Stomach smooth muscle (tissue), 2 donors: ENCODE results near the gene ITPR3.
"Not testable (repeated sequence)": the region's sequence is repeated elsewhere in the genome, so short reads cannot be mapped to it uniquely, and the experiment has no call there.

Experiments
- H3K27ac ChIP-seq: one replicate; pipeline ENCODE4 v1.7.0; 2013; ENCODE audit warnings: mild to moderate bottlenecking, low read length, inconsistent platforms
- H3K27me3 ChIP-seq, 2 donors: one replicate each; pipeline ENCODE4 v1.7.0; 2013; ENCODE audit warnings: low read length in 2 of 2; ENCODE audit not compliant: insufficient read depth in 2 of 2, control insufficient read depth in 1 of 2
- H3K36me3 ChIP-seq, 2 donors: one replicate each; pipeline ENCODE4 v1.7.0; 2013; ENCODE audit warnings: low read length in 2 of 2; ENCODE audit not compliant: control insufficient read depth in 2 of 2, insufficient read depth in 2 of 2
- H3K4me1 ChIP-seq: one replicate; pipeline ENCODE4 v1.7.0; 2013; ENCODE audit warnings: low read length; ENCODE audit not compliant: control insufficient read depth, insufficient read depth
- H3K4me3 ChIP-seq, 2 donors: one replicate each; pipeline ENCODE4 v1.7.0; 2013; ENCODE audit warnings: low read length in 2 of 2
- H3K9ac ChIP-seq, 2 donors: one replicate each; pipeline ENCODE4 v1.7.0; 2013; ENCODE audit warnings: low read length in 2 of 2, mild to moderate bottlenecking in 1 of 2
- H3K9me3 ChIP-seq, 2 donors: one replicate each; pipeline ENCODE4 v1.7.0; 2013; ENCODE audit warnings: low read length in 2 of 2; ENCODE audit not compliant: control insufficient read depth in 2 of 2
- donor health status: healthy.
- donor health status: Pancreatic carcinoma.

The ITPR3 gene

GRCh38 chr6:33631521-33631920, 10.4 kb downstream of the ITPR3 start:
- not testable (repeated sequence) for H3K27ac ChIP-seq, H3K4me3 ChIP-seq, H3K9me3 ChIP-seq, H3K36me3 ChIP-seq, H3K9ac ChIP-seq
- Histone ChIP-seq H3K27me3 (peaks cover 13 to 19% of the 10 kb centered on the region in 2 donors), H3K4me1 (peaks cover 26% of the 10 kb centered on the region)

GRCh38 chr6:33631971-33632557, 10.9 kb downstream of the ITPR3 start:
- no peaks in the 10 kb centered on the region for H3K9me3 ChIP-seq
- peaks cover 13 to 19% of the 10 kb centered on the region in 2 donors for H3K27me3 ChIP-seq
- H3K4me1 ChIP-seq = peaks cover 26% of the 10 kb centered on the region
- H3K36me3 ChIP-seq = no peaks in the 10 kb centered on the region
- H3K4me3 ChIP-seq = no peak overlapping the region
- no peak overlapping the region for H3K27ac ChIP-seq
- no peak overlapping the region for H3K9ac ChIP-seq

DNA sequence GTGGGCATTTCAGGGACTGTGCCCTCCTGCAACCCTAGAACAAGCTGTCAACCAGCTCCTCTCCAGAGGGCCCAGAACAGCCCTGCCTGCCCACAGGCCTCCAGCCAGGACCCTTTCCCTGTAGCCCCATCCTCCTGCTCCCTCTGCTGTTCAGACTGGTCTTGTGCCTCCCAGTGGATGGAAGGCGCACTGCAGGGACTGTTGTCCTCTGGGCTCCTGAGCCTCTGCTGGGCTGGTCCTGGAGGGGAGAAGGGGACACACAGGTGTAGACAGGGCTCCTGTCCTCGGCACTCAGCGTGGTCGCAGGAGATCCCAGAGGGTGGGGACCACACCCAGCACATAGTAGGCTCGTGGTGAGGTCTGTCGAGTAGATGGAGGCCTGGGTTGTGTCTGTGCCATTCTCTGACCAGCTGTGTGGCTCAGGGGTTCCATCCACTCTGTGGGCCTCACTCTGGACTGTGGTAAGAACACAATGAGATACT, 11.5 kb downstream of the ITPR3 start:
- no peaks in the 10 kb centered on the region for H3K36me3 ChIP-seq
- no peak overlapping the region for H3K27ac ChIP-seq
- peaks cover 13 to 19% of the 10 kb centered on the region in 2 donors for H3K27me3 ChIP-seq
- no peak overlapping the region for H3K9ac ChIP-seq
- H3K9me3 ChIP-seq = no peaks in the 10 kb centered on the region
- no peak overlapping the region for H3K4me3 ChIP-seq
- peaks cover 26% of the 10 kb centered on the region for H3K4me1 ChIP-seq

DNA sequence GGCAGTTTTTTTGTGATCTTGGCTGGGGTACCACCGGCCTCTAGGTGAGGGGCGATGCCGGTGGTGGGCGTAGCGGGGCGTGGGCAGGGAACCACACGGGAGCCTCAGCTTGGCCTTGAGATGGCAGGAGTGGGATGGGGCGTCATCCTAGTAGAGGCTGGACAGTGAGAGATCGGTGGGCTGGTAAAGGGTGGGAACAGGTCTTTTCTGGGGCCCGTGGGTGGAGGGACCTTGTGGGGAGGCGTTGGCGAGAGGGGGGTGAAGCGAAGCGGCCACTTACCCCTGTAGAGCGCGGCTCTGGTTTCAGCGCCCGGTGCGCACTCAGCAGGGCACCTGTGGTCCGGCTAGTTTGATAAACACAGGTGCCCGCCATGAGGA, 12.0 kb downstream of the ITPR3 start:
- Histone ChIP-seq H3K27ac (no peak overlapping the region), H3K4me1 (peaks cover 26% of the 10 kb centered on the region), H3K9ac (no peak overlapping the region), H3K9me3 (no peaks in the 10 kb centered on the region), H3K4me3 (peak overlapping the region in 1 of 2 donors; percentile 60), H3K36me3 (no peaks in the 10 kb centered on the region), H3K27me3 (peaks cover 13 to 19% of the 10 kb centered on the region in 2 donors)

DNA sequence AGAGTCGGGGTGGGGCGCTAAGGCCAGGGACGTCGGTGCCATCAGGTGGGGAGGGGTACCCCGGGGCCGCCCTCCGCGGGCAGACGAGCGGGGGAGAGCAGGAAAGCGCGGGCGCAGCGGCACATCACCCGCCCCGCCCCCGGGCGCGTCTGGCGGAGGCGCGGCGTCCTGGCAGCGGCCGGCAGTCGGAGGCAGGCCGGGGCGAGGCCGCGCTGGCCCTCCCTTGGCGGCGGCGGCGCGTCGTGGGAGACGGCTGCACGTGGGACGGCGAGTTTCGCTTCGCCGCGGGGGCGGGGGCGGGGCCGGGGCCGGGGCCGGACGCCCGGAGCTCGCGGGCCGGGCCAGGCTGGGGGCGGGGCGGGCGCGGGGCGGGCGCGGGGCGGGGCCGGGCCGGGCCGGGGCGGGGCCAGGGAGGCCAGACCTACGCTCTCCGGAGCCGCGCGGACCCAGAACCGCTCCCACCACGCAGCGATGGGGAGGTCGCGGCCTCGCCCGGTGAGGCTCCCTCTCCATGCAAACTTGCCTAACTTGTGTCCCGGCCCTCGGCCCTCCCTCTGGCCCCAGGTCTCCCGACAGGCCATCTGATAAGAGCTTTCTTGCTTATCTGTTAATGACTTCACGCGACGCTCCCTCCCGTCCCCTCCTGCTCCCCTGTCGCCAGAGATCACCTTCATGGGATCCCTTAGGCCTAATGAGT, 12.5 kb downstream of the ITPR3 start:
- Histone ChIP-seq H3K4me3 (peak overlapping the region; percentile 67 to 70), H3K27ac (no peak overlapping the region)

DNA sequence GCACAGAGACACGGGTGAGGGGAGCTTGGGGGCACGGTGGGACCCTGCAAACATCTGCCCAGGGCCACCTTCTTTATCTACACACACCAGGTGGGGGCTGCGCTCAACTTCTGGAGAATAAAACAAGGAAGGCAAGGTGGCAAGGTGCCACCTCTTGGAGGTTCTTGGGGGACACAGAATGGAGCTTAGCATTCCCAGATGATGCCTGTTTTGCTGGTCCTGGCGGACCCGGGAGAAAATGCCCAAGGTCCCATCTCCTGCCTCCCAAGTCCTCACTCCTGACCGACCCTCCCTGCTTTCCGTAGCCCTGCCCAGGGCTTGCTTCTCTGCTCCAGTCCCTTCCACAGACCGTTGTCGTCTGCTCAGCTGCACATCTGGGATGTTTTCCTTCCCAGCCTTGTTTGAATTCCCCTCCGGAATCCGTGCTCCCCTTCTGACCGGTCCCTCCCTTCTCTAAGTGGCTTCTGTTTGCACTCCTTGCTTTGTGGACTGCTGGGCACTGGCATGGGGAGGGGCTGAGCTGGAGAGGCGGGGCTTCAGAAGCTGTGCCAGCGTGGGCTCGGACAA, 13.1 kb downstream of the ITPR3 start:
- Histone ChIP-seq H3K9ac (no peak overlapping the region), H3K36me3 (no peaks in the 10 kb centered on the region), H3K27me3 (peaks cover 7 to 17% of the 10 kb centered on the region in 2 donors), H3K4me1 (peaks cover 23% of the 10 kb centered on the region), H3K4me3 (peak overlapping the region; percentile 67 to 70), H3K27ac (no peak overlapping the region), H3K9me3 (no peaks in the 10 kb centered on the region)

More for the DNA sequence above, 12.5 kb downstream of the ITPR3 start:
- Histone ChIP-seq H3K9ac (no peak overlapping the region), H3K9me3 (no peaks in the 10 kb centered on the region), H3K36me3 (no peaks in the 10 kb centered on the region), H3K27me3 (peaks cover 8 to 17% of the 10 kb centered on the region in 2 donors), H3K4me1 (peaks cover 23% of the 10 kb centered on the region)

DNA sequence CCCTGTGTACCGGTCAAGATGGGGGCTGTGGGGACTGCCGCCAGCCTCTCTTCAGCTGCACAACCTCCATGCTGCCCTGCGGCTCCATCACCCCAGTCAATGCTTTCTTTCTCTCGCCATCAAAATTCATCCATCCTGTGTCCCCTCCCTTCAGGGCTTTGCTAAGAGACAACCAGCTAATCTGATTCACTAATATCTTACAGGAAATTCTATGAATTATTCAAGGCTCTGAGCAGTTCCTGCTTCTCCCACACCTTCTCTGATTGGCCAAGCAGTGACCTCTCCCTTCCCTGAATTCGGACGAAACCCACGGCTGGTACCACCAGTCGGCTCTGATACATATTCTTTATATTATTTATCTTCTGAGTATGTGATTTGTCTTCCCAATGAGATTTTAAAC, 13.8 kb downstream of the ITPR3 start:
- Histone ChIP-seq H3K4me3 (no peak overlapping the region), H3K27ac (no peak overlapping the region), H3K9me3 (no peaks in the 10 kb centered on the region), H3K9ac (no peak overlapping the region), H3K27me3 (peaks cover 7 to 17% of the 10 kb centered on the region in 2 donors), H3K36me3 (no peaks in the 10 kb centered on the region), H3K4me1 (peaks cover 23% of the 10 kb centered on the region)

- Histone ChIP-seq H3K4me3 (no peak overlapping the region), H3K36me3 (no peaks in the 10 kb centered on the region), H3K9me3 (no peaks in the 10 kb centered on the region), H3K27me3 (peaks cover 7 to 17% of the 10 kb centered on the region in 2 donors), H3K27ac (no peak overlapping the region), H3K4me1 (peaks cover 23% of the 10 kb centered on the region), H3K9ac (no peak overlapping the region)
Measured at GRCh38 chr6:33636655-33637054, 15.5 kb downstream of the ITPR3 start.

DNA sequence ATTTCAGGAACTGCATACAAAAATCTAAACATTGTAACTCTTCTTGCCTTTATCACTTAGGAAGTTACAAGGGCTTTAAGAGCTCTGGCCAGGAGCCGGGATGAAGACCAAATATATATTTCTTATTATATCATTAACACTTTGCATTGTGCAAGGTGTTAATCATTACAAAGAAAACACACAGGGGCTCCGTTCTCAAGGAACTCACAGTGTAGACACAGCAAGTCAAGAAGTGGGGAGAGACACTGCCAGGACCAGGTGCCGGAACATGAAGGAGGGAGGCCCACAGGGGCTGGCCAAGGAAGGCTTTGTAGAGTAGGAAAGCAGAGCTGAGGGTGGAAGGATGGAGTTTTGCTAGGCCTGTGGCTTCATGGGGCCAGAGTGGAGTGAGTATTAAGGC, 17.4 kb downstream of the ITPR3 start:
- peaks cover 10% of the 10 kb centered on the region for H3K4me1 ChIP-seq
- H3K9me3 ChIP-seq = no peaks in the 10 kb centered on the region
- H3K27me3 ChIP-seq = peaks cover 0 to 7% of the 10 kb centered on the region in 2 donors
- H3K4me3 ChIP-seq = no peak overlapping the region
- no peak overlapping the region for H3K9ac ChIP-seq
- no peaks in the 10 kb centered on the region for H3K36me3 ChIP-seq
- no peak overlapping the region for H3K27ac ChIP-seq

DNA sequence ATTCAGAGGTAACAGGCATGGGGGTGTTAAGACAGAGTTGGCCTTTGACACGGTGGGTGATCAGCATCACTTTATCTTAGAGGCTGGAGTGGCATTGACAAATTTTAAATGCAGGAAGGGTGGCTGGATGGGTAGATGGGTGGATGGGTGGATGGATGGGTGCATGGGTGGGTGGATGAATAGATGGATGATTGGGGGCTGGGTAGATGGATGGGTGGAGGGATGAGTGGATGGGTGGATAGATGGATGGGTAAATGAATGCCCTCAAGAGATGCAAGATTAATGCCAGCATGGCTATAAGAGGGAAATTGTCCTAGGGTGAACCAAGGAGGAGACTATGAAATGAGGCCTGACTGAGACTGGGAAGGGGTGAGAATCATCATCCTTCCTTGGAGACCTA, 18.4 kb downstream of the ITPR3 start:
- no peaks in the 10 kb centered on the region for H3K9me3 ChIP-seq
- H3K9ac ChIP-seq = no peak overlapping the region
- H3K4me1 ChIP-seq = peaks cover 2% of the 10 kb centered on the region
- no peak overlapping the region for H3K4me3 ChIP-seq
- no peaks in the 10 kb centered on the region for H3K36me3 ChIP-seq
- H3K27ac ChIP-seq = no peak overlapping the region
- H3K27me3 ChIP-seq = peaks cover 0 to 4% of the 10 kb centered on the region in 2 donors

GRCh38 chr6:33640361-33640760, 19.2 kb downstream of the ITPR3 start:
- Histone ChIP-seq H3K36me3 (no peaks in the 10 kb centered on the region), H3K4me3 (no peak overlapping the region), H3K9ac (no peak overlapping the region), H3K27me3 (peaks cover 0 to 2% of the 10 kb centered on the region in 2 donors), H3K4me1 (no peaks in the 10 kb centered on the region), H3K27ac (no peak overlapping the region), H3K9me3 (no peaks in the 10 kb centered on the region)
